ENCODE measurements around the gene DOCK9.

GRCh38 chr13:99003186-99003585, 25.3 kb upstream of the DOCK9 start:
- TF ChIP-seq, protein P1, sequence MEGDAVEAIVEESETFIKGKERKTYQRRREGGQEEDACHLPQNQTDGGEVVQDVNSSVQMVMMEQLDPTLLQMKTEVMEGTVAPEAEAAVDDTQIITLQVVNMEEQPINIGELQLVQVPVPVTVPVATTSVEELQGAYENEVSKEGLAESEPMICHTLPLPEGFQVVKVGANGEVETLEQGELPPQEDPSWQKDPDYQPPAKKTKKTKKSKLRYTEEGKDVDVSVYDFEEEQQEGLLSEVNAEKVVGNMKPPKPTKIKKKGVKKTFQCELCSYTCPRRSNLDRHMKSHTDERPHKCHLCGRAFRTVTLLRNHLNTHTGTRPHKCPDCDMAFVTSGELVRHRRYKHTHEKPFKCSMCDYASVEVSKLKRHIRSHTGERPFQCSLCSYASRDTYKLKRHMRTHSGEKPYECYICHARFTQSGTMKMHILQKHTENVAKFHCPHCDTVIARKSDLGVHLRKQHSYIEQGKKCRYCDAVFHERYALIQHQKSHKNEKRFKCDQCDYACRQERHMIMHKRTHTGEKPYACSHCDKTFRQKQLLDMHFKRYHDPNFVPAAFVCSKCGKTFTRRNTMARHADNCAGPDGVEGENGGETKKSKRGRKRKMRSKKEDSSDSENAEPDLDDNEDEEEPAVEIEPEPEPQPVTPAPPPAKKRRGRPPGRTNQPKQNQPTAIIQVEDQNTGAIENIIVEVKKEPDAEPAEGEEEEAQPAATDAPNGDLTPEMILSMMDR (IDR thresholded peaks at IDR 0.05): no peak
- TF ChIP-seq EZH2 (IDR thresholded peaks at IDR 0.05; ENCODE audit: borderline replicate concordance, insufficient read depth, low read depth, low read length, poor library complexity, severe bottlenecking): no peak
